ENCODE measurements around the gene MRM3.

GRCh38 chr17:760371-760770, 21.8 kb upstream of the MRM3 start:
- TF ChIP-seq CTCF (IDR thresholded peaks at IDR 0.05) (no peak), POLR2A (IDR thresholded peaks at IDR 0.05) (no peak)
